Left lung (tissue), 10 donors: ENCODE results near the gene INCA1. TPM values are rescaled to one million over a fixed set of nuclear protein-coding genes. Genes with fewer than 3 reads are reported as not detected.
A peak's percentile ranks its signal among the peaks of the same experiment; 100 is the strongest.

Source experiments
- ATAC-seq: fragments of 200-7000 bp; cut with Tn5 transposase; one replicate; pipeline ENCODE4 v1.9.1; 2020; ENCODE audit warnings: moderate library complexity
- DNase-seq, 4 donors: peaks; one replicate each; pipeline ENCODE4 v3.0.0-alpha.2; 2013 to 2020
- H3K27ac ChIP-seq, 2 donors: fragments of 200-600 bp; sonication (generic) in 1 of 2; one replicate each; pipeline versions ENCODE4 v1.5.0 to v1.8.0; 2020 to 2021
- H3K27me3 ChIP-seq, 2 donors: fragments of 200-600 bp; sonication (generic) in 1 of 2; one replicate each; pipeline versions ENCODE4 v1.5.0 to v1.8.0; 2020 to 2021
- H3K36me3 ChIP-seq, 2 donors: fragments of 200-600 bp; sonication (generic) in 1 of 2; one replicate each; pipeline versions ENCODE4 v1.5.0 to v1.8.0; 2020 to 2021
- H3K4me1 ChIP-seq, 2 donors: fragments of 200-600 bp; one replicate each; pipeline ENCODE4 v1.8.0; 2021
- H3K4me3 ChIP-seq, 2 donors: fragments of 200-600 bp; sonication (generic) in 1 of 2; one replicate each; pipeline versions ENCODE4 v1.5.0 to v1.8.0; 2020 to 2021; ENCODE audit warnings: mild to moderate bottlenecking in 1 of 2
- H3K9me3 ChIP-seq, 2 donors: fragments of 200-600 bp; sonication (generic) in 1 of 2; one replicate each; pipeline versions ENCODE4 v1.5.0 to v1.8.0; 2020 to 2021
- CTCF ChIP-seq, 2 donors: fragments of 200-600 bp; sonication (generic) in 1 of 2; IDR thresholded peaks; one replicate each; pipeline versions ENCODE4 v1.5.0 to v1.8.0; 2021; ENCODE audit warnings: antibody characterized with exemption in 2 of 2
- intact Hi-C, 2 donors: fragments of 100-400 bp; cut with DNase I; formaldehyde crosslinking; loops; one replicate each; pipeline versions ENCODE4 v1.11.2 to v1.14.2; 2022
- microRNA-seq, 2 donors: library from miRNA; unstranded; fragments of <30 nt; microRNA quantifications; one replicate each; pipeline ENCODE4, GENCODE V29; 2019
- polyA plus RNA-seq, 6 donors: library from polyadenylated mRNA; unstranded; fragments of 120-200 nt; gene quantifications; one replicate each; pipeline ENCODE4 v1.2.1, GENCODE V29; 2013; ENCODE audit not compliant: insufficient read length in 6 of 6
- total RNA-seq, 2 donors: library from RNA; stranded (reverse); fragmentation: NEBNext Ultra II Directional; extraction: Animal tissue kit (Norgen Biotek cat#: 25700); gene quantifications; one replicate each; pipeline ENCODE4 v1.2.1, GENCODE V29; 2021
- donor health status: DM: no; HTN: yes; CAD: no.
- donor health status: DM: no; HTN: no; CAD: no.

INCA1 gene
- total and polyA plus RNA-seq, 8 donors: 1.0 to 11.5 (median 8.6) TPM

- no peak for TF ChIP-seq CTCF (IDR thresholded peaks at IDR 0.05)
- Histone ChIP-seq H3K4me1 (peaks cover 24 to 55% of the 10 kb centered on the region in 2 donors), H3K4me3 (peak overlapping the region; percentile 77 to 93), H3K36me3 (peaks cover 0 to 44% of the 10 kb centered on the region in 2 donors), H3K9me3 (no peaks in the 10 kb centered on the region), H3K27me3 (no peaks in the 10 kb centered on the region), H3K27ac (peak overlapping the region; percentile 96 to 97)
- ATAC-seq: no peak
- intact Hi-C loops: no loop called here
- DNase-seq: peak in 1 of 4 donors; percentile 53
Observed at GRCh38 chr17:4938688-4939545, 58.4 kb downstream of the INCA1 start.

Small RNA genes within 50 kb of the gene (microRNA-seq; reads per million reads assigned to microRNA genes)
- gene MIR6864 (0 to 0.50 reads per million in 2 donors), gene MIR6865 (0 to 0.27 reads per million in 2 donors)

Other genes with a start within 250 kb of the INCA1 start
- not detected for gene TM4SF5, start 225.6 kb downstream of the INCA1 start, total RNA-seq
- gene TM4SF5, start 225.6 kb downstream of the INCA1 start, polyA plus RNA-seq: not detected
- 1 to 10 TPM; 2.1 to 6.0 TPM for gene VMO1, start 211.2 kb downstream of the INCA1 start, total RNA-seq
- 1 to 10 TPM in 1 of 6 donors, under 1 TPM in 5; 0.22 to 1.0 (median 0.34) TPM for gene VMO1, start 211.2 kb downstream of the INCA1 start, polyA plus RNA-seq
- not detected for gene GLTPD2, start 208.6 kb downstream of the INCA1 start, total RNA-seq
- gene GLTPD2, start 208.6 kb downstream of the INCA1 start, polyA plus RNA-seq: 1 to 10 TPM in 3 of 6 donors, under 1 TPM in 3; 0.59 to 1.5 (median 0.99) TPM
- 100 to 1,000 TPM; 102 to 129 TPM for gene PSMB6, start 201.4 kb downstream of the INCA1 start, total RNA-seq
- gene PSMB6, start 201.4 kb downstream of the INCA1 start, polyA plus RNA-seq: 100 to 1,000 TPM in 3 of 6 donors, 10 to 100 TPM in 3; 91.9 to 113 (median 99.6) TPM
- 10 to 100 TPM; 30.0 to 34.7 TPM for gene PLD2, start 190.4 kb downstream of the INCA1 start, total RNA-seq
- gene PLD2, start 190.4 kb downstream of the INCA1 start, polyA plus RNA-seq: 10 to 100 TPM; 57.5 to 70.0 (median 61.8) TPM
- 10 to 100 TPM; 84.1 to 85.4 TPM for gene MINK1, start 164.2 kb downstream of the INCA1 start, total RNA-seq
- gene MINK1, start 164.2 kb downstream of the INCA1 start, polyA plus RNA-seq: 10 to 100 TPM; 53.5 to 77.7 (median 64.0) TPM
- gene C17orf107, start 98.0 kb downstream of the INCA1 start, total RNA-seq: 1 to 10 TPM; 2.0 to 5.3 TPM
- gene C17orf107, start 98.0 kb downstream of the INCA1 start, polyA plus RNA-seq: 1 to 10 TPM in 2 of 6 donors, under 1 TPM in 4; 0.63 to 1.5 (median 0.82) TPM
- 1 to 10 TPM; 2.9 to 4.9 TPM for gene CHRNE, start 94.4 kb downstream of the INCA1 start, total RNA-seq
- 1 to 10 TPM in 1 of 6 donors, under 1 TPM in 5; 0.56 to 1.5 (median 0.83) TPM for gene CHRNE, start 94.4 kb downstream of the INCA1 start, polyA plus RNA-seq
- under 1 TPM; 0.31 to 0.96 TPM for gene GP1BA, start 65.2 kb downstream of the INCA1 start, total RNA-seq
- gene GP1BA, start 65.2 kb downstream of the INCA1 start, polyA plus RNA-seq: 1 to 10 TPM; 2.8 to 3.7 (median 3.5) TPM
- 10 to 100 TPM; 58.6 to 70.5 TPM for gene SLC25A11, start 57.5 kb downstream of the INCA1 start, total RNA-seq
- 10 to 100 TPM; 38.4 to 56.2 (median 46.9) TPM for gene SLC25A11, start 57.5 kb downstream of the INCA1 start, polyA plus RNA-seq
- 100 to 1,000 TPM; 102 to 108 TPM for gene RNF167, start 57.3 kb downstream of the INCA1 start, total RNA-seq
- gene RNF167, start 57.3 kb downstream of the INCA1 start, polyA plus RNA-seq: 100 to 1,000 TPM; 101 to 126 (median 119) TPM
- gene PFN1, start 49.0 kb downstream of the INCA1 start, total RNA-seq: 100 to 1,000 TPM; 619 to 987 TPM
- 100 to 1,000 TPM; 337 to 506 (median 415) TPM for gene PFN1, start 49.0 kb downstream of the INCA1 start, polyA plus RNA-seq
- gene ENO3, start 46.4 kb downstream of the INCA1 start, total RNA-seq: 10 to 100 TPM; 15.0 to 15.9 TPM
- gene ENO3, start 46.4 kb downstream of the INCA1 start, polyA plus RNA-seq: 10 to 100 TPM; 10.7 to 22.4 (median 15.6) TPM
- gene SPAG7, start 29.7 kb downstream of the INCA1 start, total RNA-seq: 10 to 100 TPM; 47.2 to 59.3 TPM
- gene SPAG7, start 29.7 kb downstream of the INCA1 start, polyA plus RNA-seq: 10 to 100 TPM; 73.4 to 78.6 (median 75.2) TPM
- gene CAMTA2, start 9.8 kb downstream of the INCA1 start, total RNA-seq: 10 to 100 TPM; 51.3 to 64.9 TPM
- gene CAMTA2, start 9.8 kb downstream of the INCA1 start, polyA plus RNA-seq: 10 to 100 TPM; 28.6 to 40.8 (median 33.3) TPM
- gene KIF1C, start 428 bp upstream of the INCA1 start, total RNA-seq: 100 to 1,000 TPM; 205 to 239 TPM
- gene KIF1C, start 428 bp upstream of the INCA1 start, polyA plus RNA-seq: 10 to 100 TPM; 48.9 to 75.0 (median 65.9) TPM
- gene SLC52A1, start 37.9 kb upstream of the INCA1 start, total RNA-seq: under 1 TPM; 0.58 to 0.73 TPM
- gene SLC52A1, start 37.9 kb upstream of the INCA1 start, polyA plus RNA-seq: under 1 TPM; 0.13 to 0.34 (median 0.25) TPM
- 1 to 10 TPM; 4.9 to 5.7 TPM for gene ZFP3, start 80.9 kb upstream of the INCA1 start, total RNA-seq
- gene ZFP3, start 80.9 kb upstream of the INCA1 start, polyA plus RNA-seq: 10 to 100 TPM in 1 of 6 donors, 1 to 10 TPM in 5; 8.7 to 10.3 (median 9.5) TPM
- gene ZNF232, start 114.4 kb upstream of the INCA1 start, total RNA-seq: 10 to 100 TPM in 1 of 2 donors, 1 to 10 TPM in 1; 7.7 to 12.5 TPM
- gene ZNF232, start 114.4 kb upstream of the INCA1 start, polyA plus RNA-seq: 10 to 100 TPM; 16.9 to 50.6 (median 42.3) TPM
- gene USP6, start 118.5 kb upstream of the INCA1 start, total RNA-seq: under 1 TPM; 0.15 to 0.21 TPM
- gene USP6, start 118.5 kb upstream of the INCA1 start, polyA plus RNA-seq: 10 to 100 TPM in 3 of 6 donors, 1 to 10 TPM in 3; 2.0 to 16.5 (median 11.4) TPM
- gene ZNF594, start 194.3 kb upstream of the INCA1 start, total RNA-seq: 1 to 10 TPM; 6.5 to 7.1 TPM
- 10 to 100 TPM; 18.7 to 22.5 (median 19.3) TPM for gene ZNF594, start 194.3 kb upstream of the INCA1 start, polyA plus RNA-seq
- 10 to 100 TPM in 1 of 2 donors, 1 to 10 TPM in 1; 8.8 to 20.0 TPM for gene SCIMP, start 237.3 kb upstream of the INCA1 start, total RNA-seq
- gene SCIMP, start 237.3 kb upstream of the INCA1 start, polyA plus RNA-seq: 1 to 10 TPM; 1.7 to 3.5 (median 2.2) TPM